ENCODE measurements around the gene RAB9A. TPM values are rescaled to one million over a fixed set of nuclear protein-coding genes. Genes with fewer than 3 reads are reported as not detected.

Gene RAB9A
- total RNA-seq, 4 donors from 2014 or later = 37.0 to 49.8 (median 45.1) TPM

DNA sequence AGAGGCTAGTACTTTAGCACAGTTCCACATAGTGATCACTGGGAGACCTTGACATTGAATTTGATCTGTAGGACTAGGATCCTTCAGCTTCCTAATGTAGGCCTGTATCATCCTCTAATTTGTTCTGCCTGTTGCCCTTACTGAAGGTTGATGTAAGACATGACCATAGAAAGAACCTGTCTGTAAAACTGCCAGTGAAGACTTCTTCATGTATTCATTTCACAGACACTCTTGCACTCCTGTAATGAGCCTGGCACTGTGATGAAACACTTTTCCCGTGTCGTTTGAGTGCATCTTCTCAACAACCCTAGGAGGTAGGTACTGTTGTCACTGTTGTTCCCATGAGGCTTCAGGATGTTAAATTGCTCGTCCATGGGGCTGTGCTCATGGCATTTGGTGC, 14.7 kb downstream of the RAB9A start:
- TF ChIP-seq, protein P1, sequence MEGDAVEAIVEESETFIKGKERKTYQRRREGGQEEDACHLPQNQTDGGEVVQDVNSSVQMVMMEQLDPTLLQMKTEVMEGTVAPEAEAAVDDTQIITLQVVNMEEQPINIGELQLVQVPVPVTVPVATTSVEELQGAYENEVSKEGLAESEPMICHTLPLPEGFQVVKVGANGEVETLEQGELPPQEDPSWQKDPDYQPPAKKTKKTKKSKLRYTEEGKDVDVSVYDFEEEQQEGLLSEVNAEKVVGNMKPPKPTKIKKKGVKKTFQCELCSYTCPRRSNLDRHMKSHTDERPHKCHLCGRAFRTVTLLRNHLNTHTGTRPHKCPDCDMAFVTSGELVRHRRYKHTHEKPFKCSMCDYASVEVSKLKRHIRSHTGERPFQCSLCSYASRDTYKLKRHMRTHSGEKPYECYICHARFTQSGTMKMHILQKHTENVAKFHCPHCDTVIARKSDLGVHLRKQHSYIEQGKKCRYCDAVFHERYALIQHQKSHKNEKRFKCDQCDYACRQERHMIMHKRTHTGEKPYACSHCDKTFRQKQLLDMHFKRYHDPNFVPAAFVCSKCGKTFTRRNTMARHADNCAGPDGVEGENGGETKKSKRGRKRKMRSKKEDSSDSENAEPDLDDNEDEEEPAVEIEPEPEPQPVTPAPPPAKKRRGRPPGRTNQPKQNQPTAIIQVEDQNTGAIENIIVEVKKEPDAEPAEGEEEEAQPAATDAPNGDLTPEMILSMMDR (IDR thresholded peaks at IDR 0.05; ENCODE audit: low read depth) = no peak

DNA sequence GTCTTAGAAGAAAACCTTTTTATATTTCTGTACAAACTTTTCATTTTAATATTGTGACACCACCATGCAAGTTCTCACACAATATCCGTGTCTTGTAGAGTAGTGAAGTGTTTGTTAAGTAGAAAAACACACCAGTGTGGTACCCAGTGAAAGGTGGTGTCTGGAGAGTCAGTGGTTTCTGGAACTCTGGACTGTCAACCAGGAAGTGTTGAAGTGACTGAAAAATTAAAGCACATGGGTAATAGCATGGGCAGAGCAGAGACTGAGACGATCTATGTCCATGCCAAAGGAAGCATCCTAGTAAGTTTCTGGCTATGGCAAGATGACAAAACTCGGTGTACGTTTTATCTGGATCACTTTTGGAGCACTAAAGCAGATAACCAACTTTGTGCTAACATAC, 22.2 kb downstream of the RAB9A start:
- TF ChIP-seq, protein P1 (IDR thresholded peaks at IDR 0.05; ENCODE audit: low read depth) = no peak

DNA sequence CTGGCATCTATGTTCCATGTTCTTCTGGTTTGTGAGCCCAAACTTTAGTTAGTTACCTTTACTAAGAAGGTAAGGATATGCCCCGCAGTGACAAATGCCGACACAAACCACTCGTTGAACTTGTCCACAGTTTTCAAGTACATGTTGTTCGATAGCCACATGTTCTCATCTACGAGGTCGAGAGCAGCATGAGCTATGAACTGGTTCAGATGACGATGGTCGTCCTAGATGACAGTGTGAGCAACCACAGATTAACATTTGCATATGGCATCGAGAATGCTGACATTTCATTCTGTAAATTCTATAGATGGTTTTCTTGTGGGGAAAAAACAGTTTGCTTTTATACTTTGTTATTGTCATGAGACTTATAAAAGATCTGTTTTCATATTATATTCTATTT, 27.5 kb downstream of the RAB9A start:
- TF ChIP-seq, protein P1 (IDR thresholded peaks at IDR 0.05; ENCODE audit: low read depth) = no peak

DNA sequence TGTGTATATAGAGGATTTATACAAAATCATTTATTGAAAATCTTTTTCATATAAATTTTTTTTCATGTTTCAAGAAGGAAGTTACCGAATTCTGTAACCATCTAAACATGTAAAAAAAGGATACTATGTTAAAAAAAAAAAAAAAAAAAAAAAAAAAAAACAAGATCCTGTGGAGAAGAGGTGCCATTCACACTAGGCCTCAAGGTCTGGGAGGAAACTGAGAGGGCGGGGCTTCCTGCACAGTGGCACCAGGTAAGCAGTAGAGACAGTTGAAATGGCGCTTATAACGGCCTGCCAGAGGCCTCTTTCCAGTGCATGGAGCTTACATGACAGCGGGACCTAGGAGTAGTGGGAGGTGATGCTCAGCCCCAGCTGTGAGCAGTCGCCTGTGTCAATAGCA, 28.0 kb downstream of the RAB9A start:
- TF ChIP-seq, protein P1 (IDR thresholded peaks at IDR 0.05; ENCODE audit: low read depth) = no peak

DNA sequence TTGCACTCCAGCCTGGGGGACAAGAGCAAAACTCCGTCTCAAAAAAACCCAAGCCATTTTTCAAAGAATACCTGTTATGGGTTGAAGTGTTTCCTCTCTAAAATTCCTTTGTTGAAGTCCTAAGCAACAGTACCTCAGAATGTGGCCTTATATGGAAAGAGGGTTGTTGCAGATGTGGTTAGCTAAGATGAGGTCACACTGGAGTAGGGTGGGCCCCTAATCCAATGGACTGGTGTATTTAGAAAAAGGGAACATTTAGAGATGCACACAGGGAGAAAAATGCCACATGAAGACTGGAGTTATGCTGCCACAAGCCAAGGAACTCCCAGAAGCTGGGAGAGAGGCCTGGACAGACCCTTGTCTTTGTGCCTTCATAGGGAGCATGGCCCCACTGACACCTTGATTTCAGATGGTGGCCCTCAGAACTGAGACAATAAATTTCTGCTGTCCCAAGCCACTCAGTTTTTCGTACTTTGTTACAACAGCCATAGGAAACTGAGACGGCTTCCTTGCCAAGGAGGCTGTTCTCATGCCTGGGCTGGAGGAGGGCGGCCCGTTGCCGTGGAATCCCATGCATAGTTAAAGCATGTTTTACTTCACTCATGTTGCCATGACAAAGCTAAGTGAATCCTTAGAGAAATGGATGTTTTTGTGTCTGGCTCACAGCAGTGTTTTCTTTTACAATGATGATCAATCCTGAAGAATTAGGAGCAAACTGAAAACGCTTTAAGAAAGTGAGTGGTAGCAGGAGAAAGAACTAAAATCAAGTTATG, 29.0 kb downstream of the RAB9A start:
- TF ChIP-seq, protein P1 (IDR thresholded peaks at IDR 0.05; ENCODE audit: low read depth) = no peak

DNA sequence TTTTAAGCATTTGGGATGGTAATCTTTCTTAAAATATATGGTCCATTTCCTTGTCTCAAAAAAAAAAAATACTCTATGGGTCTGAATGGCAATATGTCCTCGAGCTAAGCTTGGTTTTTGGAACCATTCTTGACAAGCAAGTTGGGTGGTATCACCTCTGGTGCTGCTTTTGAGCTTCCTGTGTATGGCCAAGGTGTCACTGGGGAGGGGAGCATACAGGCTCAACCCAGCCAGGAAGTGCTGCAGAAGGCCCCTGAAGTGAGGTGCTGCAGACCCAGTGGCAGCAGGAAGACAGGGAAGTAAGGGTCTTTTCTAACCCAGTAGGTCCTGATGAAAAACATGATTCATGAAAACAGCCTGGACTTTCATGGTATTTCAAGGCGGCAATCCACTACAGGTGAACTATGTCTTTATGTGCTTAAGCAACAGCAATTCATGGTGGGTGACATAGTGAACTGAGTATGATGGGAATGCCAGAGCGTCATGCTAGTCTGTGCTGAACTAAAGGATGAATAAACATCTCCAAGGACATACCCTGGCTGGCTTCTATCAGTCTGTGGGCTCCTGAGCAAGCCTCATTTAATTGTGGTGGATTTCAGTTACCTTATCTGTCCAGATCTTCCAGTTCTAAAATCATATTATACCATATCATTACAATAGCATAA, 30.4 kb downstream of the RAB9A start:
- TF ChIP-seq, protein P1 (IDR thresholded peaks at IDR 0.05; ENCODE audit: low read depth) = no peak

DNA sequence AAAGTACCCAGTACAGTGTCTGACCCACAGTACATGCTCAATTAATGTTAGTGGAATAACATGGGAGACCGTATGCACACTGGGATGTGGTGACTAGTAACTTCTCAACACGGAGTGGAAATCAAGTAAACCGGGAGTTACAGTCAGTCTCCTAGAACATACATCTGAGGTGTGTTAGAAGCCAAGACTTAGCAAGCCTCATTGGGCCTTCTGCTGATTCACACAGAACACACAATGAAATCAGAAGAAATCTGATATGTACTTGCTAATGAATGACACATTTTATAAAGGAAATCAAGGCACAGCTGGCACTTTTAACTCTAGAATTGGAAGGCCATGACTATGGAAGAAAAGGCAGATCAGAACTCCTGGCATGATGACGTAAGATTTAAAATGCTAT, 32.4 kb downstream of the RAB9A start:
- TF ChIP-seq, protein P1 (IDR thresholded peaks at IDR 0.05; ENCODE audit: low read depth) = no peak

Measured in subcutaneous adipose tissue (tissue), 4 donors.